Heart left ventricle (tissue), 13 donors: ENCODE measurements around the gene RNF121.

Experiments
- POLR2A ChIP-seq, 2 donors: fragments of 450-650 bp; IDR thresholded peaks; one replicate each; pipeline ENCODE4 v1.6.1; 2017; ENCODE audit warnings: antibody characterized with exemption in 2 of 2, mild to moderate bottlenecking in 2 of 2, moderate library complexity in 2 of 2
- TF ChIP-seq, protein P1 (sequence below), 12 donors: fragments of 200-600 bp; sonication (generic) in 4 of 12; IDR thresholded peaks; one replicate each; pipeline versions ENCODE4 v1.5.0 to v1.8.0; 2018 to 2022; ENCODE audit warnings: antibody characterized with exemption in 12 of 12, mild to moderate bottlenecking in 5 of 12
- donor health status: ischemic (EF 13 %, LVEDD 7.1; RV severe dilation, severe dysfunction).
- donor health status: DM: no; HTN: yes; CAD: no.
- donor health status: DM: no; HTN: no; CAD: no.
- donor health status: ischemic (EF 25% LVEDD 6.9; RV normal size, moderate dysfunction).
- donor health status: ischemic (EF 25% LVEDD 5.7; RV mildly dilated, moderate dysfunction).
- donor health status: ischemic (EF 35%, LVEDD 5.7; RV mildly dilated, moderate dysfunction).
- donor health status: nonischemic (EF 11% LVEDD 7.7; RV severe dilation, severe dysfunction).
- donor health status: DM: yes; HTN: yes; CAD: no.
- donor health status: PGD.
- donor health status: ischemic (EF 29% LVEDD 5.4; RV normal size, mild dysfunction).
- donor health status: nonischemic (EF 23%, LVEDD 6.1; RV moderate dilation, normal function).

DNA sequence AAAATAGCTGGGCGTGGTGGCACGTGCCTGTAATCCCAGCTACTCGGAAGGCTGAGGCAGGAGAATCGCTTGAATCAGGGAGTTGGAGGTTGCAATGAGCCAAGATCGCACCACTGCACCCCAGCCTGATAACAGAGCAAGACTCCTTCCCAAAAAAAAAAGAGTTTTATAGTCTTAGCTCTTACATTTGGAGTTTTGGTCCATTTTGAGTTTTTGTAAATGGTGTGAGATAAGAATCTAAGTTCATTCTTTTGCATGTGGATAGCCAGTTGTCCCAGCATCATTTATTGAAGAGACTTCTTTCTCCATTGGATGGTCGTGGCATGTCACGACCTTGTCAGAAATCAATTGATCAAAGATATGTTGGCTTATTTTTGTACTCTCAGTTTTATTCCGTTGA lies 34.6 kb downstream of the RNF121 start:
- TF ChIP-seq, protein P1, sequence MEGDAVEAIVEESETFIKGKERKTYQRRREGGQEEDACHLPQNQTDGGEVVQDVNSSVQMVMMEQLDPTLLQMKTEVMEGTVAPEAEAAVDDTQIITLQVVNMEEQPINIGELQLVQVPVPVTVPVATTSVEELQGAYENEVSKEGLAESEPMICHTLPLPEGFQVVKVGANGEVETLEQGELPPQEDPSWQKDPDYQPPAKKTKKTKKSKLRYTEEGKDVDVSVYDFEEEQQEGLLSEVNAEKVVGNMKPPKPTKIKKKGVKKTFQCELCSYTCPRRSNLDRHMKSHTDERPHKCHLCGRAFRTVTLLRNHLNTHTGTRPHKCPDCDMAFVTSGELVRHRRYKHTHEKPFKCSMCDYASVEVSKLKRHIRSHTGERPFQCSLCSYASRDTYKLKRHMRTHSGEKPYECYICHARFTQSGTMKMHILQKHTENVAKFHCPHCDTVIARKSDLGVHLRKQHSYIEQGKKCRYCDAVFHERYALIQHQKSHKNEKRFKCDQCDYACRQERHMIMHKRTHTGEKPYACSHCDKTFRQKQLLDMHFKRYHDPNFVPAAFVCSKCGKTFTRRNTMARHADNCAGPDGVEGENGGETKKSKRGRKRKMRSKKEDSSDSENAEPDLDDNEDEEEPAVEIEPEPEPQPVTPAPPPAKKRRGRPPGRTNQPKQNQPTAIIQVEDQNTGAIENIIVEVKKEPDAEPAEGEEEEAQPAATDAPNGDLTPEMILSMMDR (IDR thresholded peaks at IDR 0.05): no peak
- TF ChIP-seq POLR2A (IDR thresholded peaks at IDR 0.05): no peak
